Peyer's patch (tissue), 4 donors: ENCODE measurements around the gene TUBAL3. TPM values are rescaled to one million over a fixed set of nuclear protein-coding genes. Genes with fewer than 3 reads are reported as not detected.

Experiments
- DNase-seq, 3 donors: peaks; one replicate each; pipeline ENCODE4 v3.0.0-alpha.2; 2017 to 2019
- H3K27ac ChIP-seq, 4 donors: fragments of 200-600 bp; sonication (generic); one replicate each; pipeline ENCODE4 v1.5.1; 2016 to 2019
- H3K27me3 ChIP-seq, 2 donors: fragments of 200-600 bp; sonication (generic); one replicate each; pipeline ENCODE4 v1.5.1; 2019
- H3K36me3 ChIP-seq, 3 donors: fragments of 200-600 bp; sonication (generic); one replicate each; pipeline ENCODE4 v1.5.1; 2016 to 2019
- H3K4me1 ChIP-seq, 4 donors: fragments of 200-600 bp; sonication (generic); one replicate each; pipeline ENCODE4 v1.5.1; 2016 to 2019
- H3K4me3 ChIP-seq, 4 donors: fragments of 200-600 bp; sonication (generic); 1 replicate in 3 of 4; 2 replicates in 1 of 4; pipeline ENCODE4 v1.5.1; 2016 to 2019; ENCODE audit warnings: mild to moderate bottlenecking in 1 of 4
- H3K9me3 ChIP-seq, 4 donors: fragments of 200-600 bp; sonication (generic); one replicate each; pipeline ENCODE4 v1.5.1; 2016 to 2019; ENCODE audit warnings: mild to moderate bottlenecking in 1 of 4
- POLR2A ChIP-seq, 2 donors: fragments of 450-650 bp; IDR thresholded peaks; one replicate each; pipeline ENCODE4 v1.5.1; 2017; ENCODE audit warnings: antibody characterized with exemption in 2 of 2, mild to moderate bottlenecking in 2 of 2, moderate library complexity in 2 of 2
- total RNA-seq, 4 donors: library from RNA; depleted of rRNA; stranded (reverse); fragments of >200 nt; gene quantifications; one replicate each; pipeline ENCODE4 v1.1.0, GENCODE V29; 2016
- TF ChIP-seq, protein P1 (sequence below), 6 experiments: fragments of 450-650 bp in 4 of 6; fragments of 200-600 bp in 2 of 6; sonication (generic) in 1 of 6; IDR thresholded peaks; one replicate each; pipeline ENCODE4 v1.5.1; 2017 to 2019; ENCODE audit warnings: antibody characterized with exemption in 6 of 6, mild to moderate bottlenecking in 3 of 6, moderate library complexity in 1 of 6

TUBAL3 gene
- total RNA-seq, 4 donors from 2014 or later: 3.3 to 95.4 (median 74.2) TPM

DNA sequence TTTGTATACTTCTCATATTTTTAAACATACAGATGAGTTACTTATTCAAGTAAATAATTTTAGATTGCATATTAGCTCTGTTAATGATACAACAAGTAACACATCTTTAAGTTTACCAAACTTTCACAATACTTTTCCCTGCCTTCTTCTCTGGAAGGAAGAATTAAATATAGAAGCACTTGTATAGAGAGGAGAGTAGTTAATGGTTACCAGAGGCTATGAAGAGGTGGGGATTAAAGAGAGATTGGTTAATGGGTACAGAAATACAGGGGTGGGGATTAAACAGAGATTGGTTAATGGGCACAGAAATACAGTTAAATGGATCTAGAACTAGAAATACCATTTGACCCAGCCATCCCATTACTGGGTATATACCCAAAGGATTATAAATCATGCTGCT is 59.9 kb downstream of the TUBAL3 start:
- H3K9me3 ChIP-seq: no peaks in the 10 kb centered on the region
- DNase-seq: no peak
- no peak overlapping the region for H3K4me3 ChIP-seq
- H3K36me3 ChIP-seq: no peaks in the 10 kb centered on the region
- H3K27me3 ChIP-seq: no peaks in the 10 kb centered on the region
- H3K27ac ChIP-seq: no peak overlapping the region
- H3K4me1 ChIP-seq: no peaks in the 10 kb centered on the region
- TF ChIP-seq, protein P1, sequence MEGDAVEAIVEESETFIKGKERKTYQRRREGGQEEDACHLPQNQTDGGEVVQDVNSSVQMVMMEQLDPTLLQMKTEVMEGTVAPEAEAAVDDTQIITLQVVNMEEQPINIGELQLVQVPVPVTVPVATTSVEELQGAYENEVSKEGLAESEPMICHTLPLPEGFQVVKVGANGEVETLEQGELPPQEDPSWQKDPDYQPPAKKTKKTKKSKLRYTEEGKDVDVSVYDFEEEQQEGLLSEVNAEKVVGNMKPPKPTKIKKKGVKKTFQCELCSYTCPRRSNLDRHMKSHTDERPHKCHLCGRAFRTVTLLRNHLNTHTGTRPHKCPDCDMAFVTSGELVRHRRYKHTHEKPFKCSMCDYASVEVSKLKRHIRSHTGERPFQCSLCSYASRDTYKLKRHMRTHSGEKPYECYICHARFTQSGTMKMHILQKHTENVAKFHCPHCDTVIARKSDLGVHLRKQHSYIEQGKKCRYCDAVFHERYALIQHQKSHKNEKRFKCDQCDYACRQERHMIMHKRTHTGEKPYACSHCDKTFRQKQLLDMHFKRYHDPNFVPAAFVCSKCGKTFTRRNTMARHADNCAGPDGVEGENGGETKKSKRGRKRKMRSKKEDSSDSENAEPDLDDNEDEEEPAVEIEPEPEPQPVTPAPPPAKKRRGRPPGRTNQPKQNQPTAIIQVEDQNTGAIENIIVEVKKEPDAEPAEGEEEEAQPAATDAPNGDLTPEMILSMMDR (IDR thresholded peaks at IDR 0.05): no peak
- TF ChIP-seq POLR2A (IDR thresholded peaks at IDR 0.05): no peak

DNA sequence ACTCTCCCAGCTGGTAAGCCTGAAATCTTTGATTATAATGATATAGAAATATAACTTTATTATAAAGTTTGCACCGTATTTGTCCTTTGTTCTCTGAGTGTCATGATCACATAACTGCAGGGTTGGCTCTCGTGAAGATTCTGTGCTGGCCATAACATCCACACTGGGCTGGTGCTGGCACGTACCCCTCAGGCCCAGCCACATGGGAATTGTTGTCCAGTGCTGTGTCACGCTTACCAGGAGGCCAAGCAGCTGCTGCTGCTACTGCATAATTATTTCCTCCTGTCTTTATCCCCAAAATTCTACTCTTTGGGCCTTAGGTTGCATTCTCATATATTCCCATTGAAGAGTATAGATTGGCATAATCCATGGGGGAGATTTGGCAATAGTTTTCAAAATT is 60.6 kb downstream of the TUBAL3 start:
- Histone ChIP-seq H3K4me3 (no peak overlapping the region), H3K9me3 (no peaks in the 10 kb centered on the region), H3K4me1 (no peaks in the 10 kb centered on the region), H3K27me3 (no peaks in the 10 kb centered on the region), H3K27ac (no peak overlapping the region), H3K36me3 (no peaks in the 10 kb centered on the region)
- TF ChIP-seq, protein P1 (IDR thresholded peaks at IDR 0.05): no peak
- TF ChIP-seq POLR2A (IDR thresholded peaks at IDR 0.05): no peak
- DNase-seq: no peak

DNA sequence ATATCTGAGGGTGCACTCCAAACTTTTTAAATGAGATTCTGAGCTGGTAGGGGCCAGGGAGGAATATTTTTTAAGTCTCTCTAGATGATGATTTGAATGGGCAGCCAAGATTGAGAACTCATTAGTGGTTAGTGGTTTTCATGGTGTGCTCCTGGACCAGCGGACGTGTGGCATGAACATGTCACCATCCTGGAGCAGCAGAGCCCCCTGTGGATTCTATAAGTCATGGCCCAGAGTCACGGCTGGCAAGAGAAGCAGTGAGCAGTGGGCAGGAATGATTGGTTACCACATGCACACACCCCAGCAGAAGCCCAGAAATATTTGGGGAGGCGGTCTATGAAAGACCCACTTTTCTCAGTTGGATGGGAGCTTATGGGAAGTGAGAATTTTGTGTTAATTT is 61.1 kb downstream of the TUBAL3 start:
- Histone ChIP-seq H3K4me3 (no peak overlapping the region), H3K9me3 (no peaks in the 10 kb centered on the region), H3K27ac (no peak overlapping the region), H3K27me3 (no peaks in the 10 kb centered on the region), H3K36me3 (no peaks in the 10 kb centered on the region), H3K4me1 (no peaks in the 10 kb centered on the region)
- no peak for DNase-seq
- TF ChIP-seq POLR2A (IDR thresholded peaks at IDR 0.05): no peak
- TF ChIP-seq, protein P1 (IDR thresholded peaks at IDR 0.05): no peak

Other genes with a start within 250 kb of the TUBAL3 start
- gene AKR1C8, start 219.7 kb downstream of the TUBAL3 start, total RNA-seq: under 1 TPM in 1 of 4 donors, not detected in 3; 0.53 TPM
- 1 to 10 TPM in 1 of 4 donors, not detected in 3; 1.1 TPM for gene AKR1C4, start 208.0 kb downstream of the TUBAL3 start, total RNA-seq
- 1 to 10 TPM in 3 of 4 donors, not detected in 1; 1.4 to 2.6 (median 2.0) TPM for gene UCN3, start 39.9 kb downstream of the TUBAL3 start, total RNA-seq
- gene NET1, start 7.7 kb upstream of the TUBAL3 start, total RNA-seq: 100 to 1,000 TPM in 2 of 4 donors, 10 to 100 TPM in 2; 85.0 to 155 (median 122) TPM
- gene CALML5, start 94.7 kb upstream of the TUBAL3 start, total RNA-seq: not detected
- not detected for gene CALML3, start 120.1 kb upstream of the TUBAL3 start, total RNA-seq